Fibroblast of lung (primary cell): Measurements from ENCODE around the gene DGKQ. TPM values are rescaled to one million over a fixed set of nuclear protein-coding genes. Genes with fewer than 3 reads are reported as not detected.

ENCODE experiments used
- DNase-seq, 2 donors: peaks; one replicate each; pipeline versions ENCODE4 v3.0.0 to v3.0.0-alpha.2; 2010; ENCODE audit warnings: low read depth in 2 of 2
- H2AFZ ChIP-seq: 2 replicates; pipeline ENCODE4 v1.5.1; 2012; ENCODE audit warnings: low read length, control low read depth, inconsistent platforms
- H3K27ac ChIP-seq: 2 replicates; pipeline ENCODE4 v1.5.1; 2011; ENCODE audit warnings: low read length, control low read depth; ENCODE audit not compliant: insufficient read depth
- H3K27me3 ChIP-seq: 2 replicates; pipeline ENCODE4 v1.5.1; 2011; ENCODE audit warnings: mild to moderate bottlenecking, low read length; ENCODE audit not compliant: control insufficient read depth, insufficient read depth
- H3K36me3 ChIP-seq: 2 replicates; pipeline ENCODE4 v1.5.1; 2011; ENCODE audit warnings: low read length; ENCODE audit not compliant: control insufficient read depth, insufficient read depth
- H3K4me1 ChIP-seq: 2 replicates; pipeline ENCODE4 v1.5.1; 2011; ENCODE audit warnings: low read length; ENCODE audit not compliant: control insufficient read depth, insufficient read depth; ENCODE audit errors: extremely low read depth
- H3K4me2 ChIP-seq: 2 replicates; pipeline ENCODE4 v1.5.1; 2011; ENCODE audit warnings: low read length, control low read depth; ENCODE audit not compliant: insufficient read depth; ENCODE audit errors: extremely low read depth
- H3K4me3 ChIP-seq, 4 experiments: fragments of 200-600 bp in 1 of 4; sonication (generic) in 1 of 4; replicated peaks in 1 of 4; 2 replicates each; pipeline ENCODE4 v1.5.1; 2011 to 2016; ENCODE audit warnings: low read length in 4 of 4, low read depth in 3 of 4, mild to moderate bottlenecking in 3 of 4, control low read depth in 2 of 4, inconsistent platforms in 1 of 4, mixed read lengths in 1 of 4; ENCODE audit not compliant: insufficient read depth in 1 of 4; ENCODE audit errors: control extremely low read depth in 1 of 4
- H3K79me2 ChIP-seq: 2 replicates; pipeline ENCODE4 v1.5.1; 2012; ENCODE audit warnings: mild to moderate bottlenecking, low read length, inconsistent platforms; ENCODE audit not compliant: control insufficient read depth, insufficient read depth
- H3K9ac ChIP-seq: 2 replicates; pipeline ENCODE4 v1.5.1; 2011; ENCODE audit warnings: mild to moderate bottlenecking, low read length, control low read depth; ENCODE audit not compliant: insufficient read depth
- H3K9me3 ChIP-seq: 2 replicates; pipeline ENCODE4 v1.5.1; 2012; ENCODE audit warnings: low read depth, low read length; ENCODE audit not compliant: control insufficient read depth, insufficient read depth
- H4K20me1 ChIP-seq: 2 replicates; pipeline ENCODE4 v1.5.1; 2011; ENCODE audit warnings: low read length; ENCODE audit not compliant: control insufficient read depth, insufficient read depth; ENCODE audit errors: extremely low read depth
- CTCF ChIP-seq, 2 donors: IDR thresholded peaks in 1 of 2; conservative IDR thresholded peaks in 1 of 2; 1 replicate in 1 of 2; 2 replicates in 1 of 2; pipeline ENCODE4 v1.5.1; 2011 to 2012; ENCODE audit warnings: low read length in 2 of 2, control low read depth in 1 of 2, inconsistent platforms in 1 of 2, low read depth in 1 of 2, mild to moderate bottlenecking in 1 of 2
- EZH2 ChIP-seq: IDR thresholded peaks from 2 replicates; pipeline ENCODE4 v1.5.1; 2012; ENCODE audit warnings: low read length, control low read depth, mild to moderate bottlenecking; ENCODE audit errors: missing control alignments
- polyA plus RNA-seq, 2 donors: library from polyadenylated mRNA; depleted of rRNA in 1 of 2; stranded (reverse) in 1 of 2; unstranded in 1 of 2; fragments of >200 nt; gene quantifications; 2 replicates each; pipeline ENCODE4 v1.2.1, GENCODE V29; 2011 to 2012; ENCODE audit warnings: missing spikeins in 1 of 2
- total RNA-seq: library from RNA; depleted of rRNA; stranded (reverse); fragments of >200 nt; gene quantifications from 2 replicates; pipeline ENCODE4 v1.2.1, GENCODE V29; 2014

DGKQ gene
- total and polyA plus RNA-seq, 2 donors (not counting 1 experiment from before 2014, with no cell fraction given): 2.1 to 13.2 TPM

GRCh38 chr4:961351-962230 is 11.8 kb downstream of the DGKQ start:
- Histone ChIP-seq H4K20me1 (no peaks in the 10 kb centered on the region), H3K27me3 (no peaks in the 10 kb centered on the region), H3K79me2 (no peaks in the 10 kb centered on the region), H3K4me3 (no peak overlapping the region), H3K4me2 (no peak overlapping the region), H3K27ac (no peak overlapping the region), H3K36me3 (peaks cover 15% of the 10 kb centered on the region), H3K9me3 (no peaks in the 10 kb centered on the region), H2AFZ (no peak overlapping the region), H3K4me1 (no peaks in the 10 kb centered on the region), H3K9ac (no peak overlapping the region)
- DNase-seq: no peak
- TF ChIP-seq EZH2 (no peak), CTCF (conservative IDR thresholded peaks at IDR 0.05 in 1 of 2, IDR thresholded peaks at IDR 0.05 in 1 of 2; ENCODE audit: low read depth in 1 of 2, low read length in 2 of 2) (no peak)

GRCh38 chr4:960636-961350 is 12.6 kb downstream of the DGKQ start:
- no peak for TF ChIP-seq EZH2
- TF ChIP-seq CTCF (conservative IDR thresholded peaks at IDR 0.05 in 1 of 2, IDR thresholded peaks at IDR 0.05 in 1 of 2; ENCODE audit: low read depth in 1 of 2, low read length in 2 of 2): no peak
- DNase-seq: no peak
- H3K36me3 ChIP-seq: peaks cover 14% of the 10 kb centered on the region

GRCh38 chr4:960140-960635 is 13.2 kb downstream of the DGKQ start:
- no peak overlapping the region for H3K9ac ChIP-seq
- H3K27me3 ChIP-seq: no peaks in the 10 kb centered on the region
- H3K36me3 ChIP-seq: peaks cover 14% of the 10 kb centered on the region
- H3K4me2 ChIP-seq: no peak overlapping the region
- H3K9me3 ChIP-seq: no peaks in the 10 kb centered on the region
- H2AFZ ChIP-seq: no peak overlapping the region
- no peak for DNase-seq
- no peak for TF ChIP-seq EZH2
- no peak for TF ChIP-seq CTCF (conservative IDR thresholded peaks at IDR 0.05 in 1 of 2, IDR thresholded peaks at IDR 0.05 in 1 of 2; ENCODE audit: low read depth in 1 of 2, low read length in 2 of 2)
- no peaks in the 10 kb centered on the region for H4K20me1 ChIP-seq
- H3K4me1 ChIP-seq: no peaks in the 10 kb centered on the region
- H3K4me3 ChIP-seq: no peak overlapping the region
- no peaks in the 10 kb centered on the region for H3K79me2 ChIP-seq
- H3K27ac ChIP-seq: no peak overlapping the region

More at GRCh38 chr4:960636-961350, 12.6 kb downstream of the DGKQ start:
- no peaks in the 10 kb centered on the region for H3K4me1 ChIP-seq
- no peaks in the 10 kb centered on the region for H3K79me2 ChIP-seq
- H4K20me1 ChIP-seq: no peaks in the 10 kb centered on the region
- H3K4me3 ChIP-seq: no peak overlapping the region
- no peak overlapping the region for H3K4me2 ChIP-seq
- no peak overlapping the region for H3K27ac ChIP-seq
- H2AFZ ChIP-seq: no peak overlapping the region
- no peaks in the 10 kb centered on the region for H3K9me3 ChIP-seq
- no peak overlapping the region for H3K9ac ChIP-seq
- no peaks in the 10 kb centered on the region for H3K27me3 ChIP-seq
